Right ventricle myocardium inferior (tissue), 1 donor: ENCODE measurements around the gene PCNX2. TPM values are rescaled to one million over a fixed set of nuclear protein-coding genes. Genes with fewer than 3 reads are reported as not detected.
A peak's percentile ranks its signal among the peaks of the same experiment; 100 is the strongest.

Experiments
- ATAC-seq: fragments of 200-7000 bp; cut with Tn5 transposase; one replicate; pipeline ENCODE4 v1.9.1; 2020; ENCODE audit warnings: mild to moderate bottlenecking, moderate library complexity
- DNase-seq: peaks from one replicate; pipeline ENCODE4 v3.0.0; 2021; ENCODE audit errors: missing footprints
- intact Hi-C: fragments of 100-400 bp; cut with DNase I; formaldehyde crosslinking; loops from one replicate; pipeline ENCODE4 v1.11.0; 2022
- total RNA-seq: library from RNA; stranded (reverse); fragmentation: NEBNext Ultra II Directional; extraction: Animal tissue kit (Norgen Biotek cat#: 25700); gene quantifications from one replicate; pipeline ENCODE4 v1.2.1, GENCODE V29; 2021
- donor health status: DM: no; HTN: yes; CAD: no; lungs with severe emphysema.

The PCNX2 gene
- total RNA-seq, 1 donor from 2014 or later, result 2.2 TPM

- intact Hi-C loops, result no loop called here
- no peak for DNase-seq
- no peak for ATAC-seq
Measured at GRCh38 chr1:233055879-233056641, 239.5 kb downstream of the PCNX2 start.

DNA sequence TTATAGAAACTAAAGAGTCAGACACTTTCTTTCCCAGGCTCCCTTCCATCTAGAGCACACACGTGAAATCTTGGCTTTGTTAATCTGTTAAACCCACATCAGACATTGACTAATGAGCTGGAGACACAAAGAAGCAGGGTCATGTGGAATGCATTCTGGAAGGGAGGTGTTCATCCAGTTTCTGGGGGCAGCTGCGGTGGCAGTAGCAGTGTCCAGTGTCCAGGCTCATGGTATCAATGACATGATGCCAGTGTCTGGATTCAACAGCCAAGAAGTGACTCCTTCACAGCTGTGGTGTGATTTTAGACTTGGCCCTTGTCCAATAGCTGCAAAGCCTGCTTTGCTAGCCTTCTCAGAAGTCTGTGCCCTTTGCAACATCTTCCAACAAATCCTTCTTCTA lies 249.9 kb downstream of the PCNX2 start:
- ATAC-seq (no peak), DNase-seq (no peak)
- intact Hi-C loops, result no loop called here

GRCh38 chr1:233042834-233043233 lies 252.7 kb downstream of the PCNX2 start:
- intact Hi-C loops, result no loop called here
- no peak for ATAC-seq
- DNase-seq, result no peak

DNA sequence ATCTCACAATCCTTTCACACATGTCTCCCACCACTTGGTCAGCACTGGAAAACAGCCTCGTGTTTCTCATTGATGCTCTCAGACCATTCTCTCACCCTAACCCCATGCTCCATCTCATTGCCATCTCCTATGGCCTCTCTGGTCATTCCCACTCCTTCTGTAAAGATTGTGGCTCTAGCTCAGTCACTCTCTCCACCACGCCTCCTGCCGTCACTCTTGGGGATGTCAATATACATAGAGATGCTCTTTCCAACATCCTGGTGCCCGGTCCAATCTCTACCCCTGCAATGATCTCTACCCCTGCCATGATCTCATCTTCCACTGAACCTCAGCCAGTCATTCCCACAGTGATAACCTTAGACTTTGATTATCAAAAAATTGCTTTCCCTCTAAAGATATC lies 255.0 kb downstream of the PCNX2 start:
- intact Hi-C loops, result no loop called here
- DNase-seq (no peak), ATAC-seq (no peak)

GRCh38 chr1:233038581-233038980 lies 256.9 kb downstream of the PCNX2 start:
- intact Hi-C loops, result no loop called here
- no peak for ATAC-seq
- no peak for DNase-seq

DNA sequence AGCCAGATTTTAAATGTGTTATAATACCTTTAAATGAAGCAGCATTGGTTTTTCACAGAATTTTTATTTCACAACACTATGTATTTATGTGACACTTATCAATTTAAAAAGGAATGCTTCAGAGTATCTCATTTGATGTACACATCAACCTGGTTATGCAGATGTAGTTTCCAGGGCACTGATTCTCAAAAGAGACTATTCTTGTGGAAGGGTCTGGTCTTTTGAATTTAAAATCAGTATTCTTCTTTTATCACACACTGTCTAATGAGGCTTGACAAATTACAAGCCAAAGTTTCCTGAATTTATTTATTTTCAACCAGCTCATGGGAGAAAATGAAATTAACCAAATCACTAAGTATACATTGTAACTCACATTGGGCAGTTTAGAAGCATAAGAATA lies 257.7 kb downstream of the PCNX2 start:
- intact Hi-C loops, result no loop called here
- no peak for DNase-seq
- ATAC-seq, result no peak

DNA sequence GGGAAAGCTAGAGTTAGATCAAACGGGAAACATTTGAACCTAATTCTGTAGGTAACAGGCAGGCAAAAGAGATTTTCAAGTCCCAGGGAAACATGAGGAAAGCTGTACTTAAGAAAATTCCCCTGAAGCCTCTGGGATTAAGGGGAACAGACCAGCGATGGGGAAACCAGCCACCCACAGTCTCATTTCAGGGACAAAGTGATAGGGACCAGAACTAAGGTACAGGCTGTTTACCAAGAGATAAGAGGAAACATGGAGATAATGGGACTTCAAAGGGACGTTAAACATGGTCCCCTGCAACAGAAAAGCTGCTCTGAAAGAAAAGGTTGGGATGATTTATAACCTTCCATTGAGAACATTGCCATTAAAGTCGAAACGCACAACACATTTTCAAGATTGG lies 260.7 kb downstream of the PCNX2 start:
- intact Hi-C loops, result no loop called here
- DNase-seq (no peak), ATAC-seq (no peak)

DNA sequence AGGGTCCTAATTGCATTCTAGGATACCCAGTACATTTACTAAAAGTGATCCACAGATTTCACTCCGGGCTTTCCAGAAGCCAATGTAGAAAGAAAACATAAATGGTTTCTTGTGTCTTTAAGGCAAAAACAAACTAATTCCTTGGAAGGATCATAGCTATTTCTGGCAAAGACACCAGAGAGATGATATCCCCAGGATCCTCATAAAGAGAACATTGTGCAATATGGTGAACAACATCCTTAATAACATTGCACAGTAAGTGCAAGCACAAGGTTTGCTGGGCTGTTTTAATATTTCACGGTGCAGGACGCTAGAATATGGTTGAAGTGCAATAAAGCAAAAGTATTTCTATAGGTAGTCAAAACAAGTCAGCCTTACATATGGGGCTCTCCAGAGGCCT lies 262.2 kb downstream of the PCNX2 start:
- ATAC-seq (no peak), DNase-seq (no peak)
- intact Hi-C loops, result no loop called here

DNA sequence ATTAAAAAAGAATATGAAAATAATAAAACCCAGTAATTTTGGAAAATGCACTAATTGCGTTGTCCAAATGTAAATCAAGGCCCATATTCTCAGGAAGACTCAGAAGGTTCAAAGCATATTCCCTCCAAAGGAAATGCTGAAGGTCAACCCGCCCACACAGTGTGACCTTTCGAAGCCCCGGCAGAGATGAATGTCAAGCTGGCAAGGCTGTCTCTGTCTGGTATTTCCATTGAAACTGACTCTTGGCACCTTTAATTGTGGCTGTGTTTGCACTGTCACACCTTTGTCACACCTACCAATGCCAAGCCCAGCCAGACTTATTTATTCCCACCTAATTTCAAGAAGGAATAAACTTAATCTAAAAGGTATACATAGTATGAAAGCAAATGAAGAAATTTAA lies 262.6 kb downstream of the PCNX2 start:
- intact Hi-C loops, result no loop called here
- ATAC-seq, result no peak
- no peak for DNase-seq

GRCh38 chr1:233031521-233031920 lies 264.0 kb downstream of the PCNX2 start:
- DNase-seq (no peak), ATAC-seq (no peak)
- intact Hi-C loops, result no loop called here

GRCh38 chr1:233027046-233027445 lies 268.5 kb downstream of the PCNX2 start:
- DNase-seq (no peak), ATAC-seq (no peak)
- intact Hi-C loops, result no loop called here

GRCh38 chr1:233025567-233025966 lies 270.0 kb downstream of the PCNX2 start:
- intact Hi-C loops, result loop anchor here (2.0 kb wide), 1 partner anchor 389 kb away; no protein-coding TSS in a partner anchor
- no peak for ATAC-seq
- DNase-seq, result no peak

- intact Hi-C loops, result loop anchor here (2.0 kb wide), 1 partner anchor 388 kb away; no protein-coding TSS in a partner anchor
- DNase-seq, result no peak
- no peak for ATAC-seq
Measured at GRCh38 chr1:233025157-233025556, 270.4 kb downstream of the PCNX2 start.

DNA sequence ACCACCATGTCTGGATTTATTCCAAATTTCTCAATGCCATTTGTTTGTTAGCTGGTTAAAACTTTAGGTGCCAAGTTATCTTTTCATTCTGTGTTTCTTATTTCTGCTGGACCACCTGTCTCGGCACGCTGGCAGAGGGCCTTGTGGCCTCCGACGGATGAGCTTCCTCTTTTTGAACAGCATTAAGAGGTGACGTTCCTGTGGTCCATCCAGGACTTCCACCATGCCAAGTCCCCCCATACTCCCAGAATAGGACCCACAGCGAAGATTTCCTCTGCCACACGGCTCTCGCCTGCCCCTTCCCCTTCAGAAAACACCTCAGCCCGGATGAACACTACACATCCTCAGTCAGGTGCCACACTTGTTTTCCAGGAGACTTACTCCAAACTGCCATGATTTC lies 271.3 kb downstream of the PCNX2 start:
- DNase-seq (no peak), ATAC-seq (no peak)
- intact Hi-C loops, result loop anchor here (2.0 kb wide), 1 partner anchor 387 kb away; no protein-coding TSS in a partner anchor

GRCh38 chr1:233022246-233022645 lies 273.3 kb downstream of the PCNX2 start:
- intact Hi-C loops, result no loop called here
- DNase-seq (no peak), ATAC-seq (no peak)

- ATAC-seq (peak; percentile 57), DNase-seq (no peak)
- intact Hi-C loops, result no loop called here
Measured at GRCh38 chr1:233020426-233020825, 275.1 kb downstream of the PCNX2 start.

DNA sequence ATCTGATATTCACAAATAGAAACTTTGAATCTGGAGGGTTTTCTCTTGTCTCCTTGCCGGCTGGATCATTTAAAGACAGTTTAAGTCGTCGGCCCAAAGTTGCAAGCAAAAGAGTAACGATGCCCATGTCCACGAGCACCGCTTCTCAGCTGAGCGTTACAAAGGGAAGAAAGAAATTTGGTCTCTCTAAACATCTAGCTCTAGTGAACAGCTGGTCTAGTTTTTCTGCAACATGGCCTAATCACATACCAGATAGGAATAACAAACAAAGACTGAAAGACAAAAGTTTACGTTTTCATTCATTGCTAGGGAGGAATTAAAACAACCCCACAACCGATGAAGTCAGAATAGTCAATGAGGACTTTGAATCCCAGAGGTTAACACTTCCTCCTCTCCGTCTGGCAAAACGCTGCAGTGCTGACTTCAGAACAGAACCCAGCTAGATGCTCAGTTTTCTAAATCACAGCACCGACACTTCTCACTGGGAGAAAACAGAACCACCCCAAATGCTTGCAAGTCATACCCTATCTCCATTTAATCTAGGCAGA lies 275.7 kb downstream of the PCNX2 start:
- intact Hi-C loops, result no loop called here
- ATAC-seq, result no peak
- DNase-seq, result no peak

DNA sequence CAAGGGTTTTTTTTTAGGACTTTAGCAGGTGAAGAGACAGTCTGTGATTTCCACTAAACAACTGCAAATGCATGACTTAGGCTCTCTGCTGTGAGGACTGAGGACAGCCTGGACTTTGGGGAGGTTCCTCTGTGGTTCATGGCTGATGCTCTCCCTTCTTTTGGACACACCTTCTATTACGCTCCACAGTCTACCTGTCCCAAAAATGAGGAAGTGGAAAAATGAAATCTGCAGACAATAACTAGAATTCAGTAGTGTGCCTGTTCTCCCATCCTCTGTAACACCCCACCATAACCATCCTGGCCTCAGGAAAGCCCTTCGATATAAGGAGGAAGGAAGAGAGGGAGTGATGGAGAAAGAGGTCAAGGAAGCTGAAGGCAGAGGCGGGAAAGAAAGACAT lies 276.4 kb downstream of the PCNX2 start:
- ATAC-seq (no peak), DNase-seq (no peak)
- intact Hi-C loops, result no loop called here

- no peak for ATAC-seq
- intact Hi-C loops, result no loop called here
- DNase-seq, result no peak
Measured at GRCh38 chr1:233016798-233017197, 278.7 kb downstream of the PCNX2 start.

GRCh38 chr1:233015965-233016364 lies 279.6 kb downstream of the PCNX2 start:
- intact Hi-C loops, result no loop called here
- ATAC-seq, result no peak
- DNase-seq, result no peak

DNA sequence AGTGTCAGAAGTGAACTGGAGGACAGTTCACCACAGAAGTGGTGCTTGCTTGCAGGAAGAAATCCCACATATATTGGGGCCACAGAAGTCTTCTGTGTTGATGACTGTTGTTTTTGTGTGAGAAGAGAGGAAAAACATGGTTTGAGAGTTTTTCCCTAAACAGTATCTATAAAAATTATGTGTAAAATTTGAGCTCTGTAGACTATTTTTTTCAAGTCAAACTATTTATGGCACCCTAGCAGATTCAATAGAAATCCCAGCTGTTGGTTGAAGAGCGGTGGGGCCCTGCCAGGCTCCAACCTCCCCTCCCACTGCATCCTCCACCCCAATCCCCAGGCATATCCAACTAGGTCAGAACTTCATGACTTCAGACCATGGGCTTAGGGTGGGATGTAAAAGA lies 283.5 kb downstream of the PCNX2 start:
- intact Hi-C loops, result no loop called here
- DNase-seq (no peak), ATAC-seq (no peak)
